ENCODE data around the gene CENPB.

DNA sequence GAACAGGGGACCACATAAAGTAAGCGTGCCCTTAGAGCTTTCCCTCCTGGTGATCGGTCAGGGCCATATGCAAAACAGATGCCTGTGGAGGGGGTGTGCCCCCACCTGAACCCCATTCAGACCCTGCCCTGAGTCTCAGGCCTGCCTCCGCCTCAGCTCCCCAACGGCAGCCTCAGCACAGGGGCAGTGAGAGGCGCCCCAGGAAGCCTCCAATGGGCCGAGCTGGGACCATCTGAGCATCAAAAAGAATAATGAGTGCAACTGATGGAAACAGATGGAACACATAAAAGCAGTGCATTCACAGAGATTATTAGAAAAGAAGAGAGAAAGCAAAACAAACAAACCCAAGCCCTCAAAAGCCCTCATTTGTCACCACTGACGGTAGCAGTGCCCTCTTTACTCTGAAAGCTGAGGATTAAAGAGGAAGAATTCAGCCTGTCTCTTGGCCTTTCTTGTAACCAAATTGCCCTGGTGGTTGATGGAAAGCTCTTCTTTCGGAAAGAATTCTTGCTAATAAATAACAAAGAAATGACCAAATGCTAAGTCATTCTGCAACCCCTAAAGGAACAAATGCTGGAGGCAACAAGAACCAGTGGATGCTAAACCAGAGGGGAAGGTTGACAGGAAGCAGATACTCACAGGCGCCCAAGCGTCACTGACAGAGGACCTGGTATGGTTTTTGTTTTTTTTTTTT lies 25.7 kb downstream of the CENPB start:
- TF ChIP-seq, protein P1, sequence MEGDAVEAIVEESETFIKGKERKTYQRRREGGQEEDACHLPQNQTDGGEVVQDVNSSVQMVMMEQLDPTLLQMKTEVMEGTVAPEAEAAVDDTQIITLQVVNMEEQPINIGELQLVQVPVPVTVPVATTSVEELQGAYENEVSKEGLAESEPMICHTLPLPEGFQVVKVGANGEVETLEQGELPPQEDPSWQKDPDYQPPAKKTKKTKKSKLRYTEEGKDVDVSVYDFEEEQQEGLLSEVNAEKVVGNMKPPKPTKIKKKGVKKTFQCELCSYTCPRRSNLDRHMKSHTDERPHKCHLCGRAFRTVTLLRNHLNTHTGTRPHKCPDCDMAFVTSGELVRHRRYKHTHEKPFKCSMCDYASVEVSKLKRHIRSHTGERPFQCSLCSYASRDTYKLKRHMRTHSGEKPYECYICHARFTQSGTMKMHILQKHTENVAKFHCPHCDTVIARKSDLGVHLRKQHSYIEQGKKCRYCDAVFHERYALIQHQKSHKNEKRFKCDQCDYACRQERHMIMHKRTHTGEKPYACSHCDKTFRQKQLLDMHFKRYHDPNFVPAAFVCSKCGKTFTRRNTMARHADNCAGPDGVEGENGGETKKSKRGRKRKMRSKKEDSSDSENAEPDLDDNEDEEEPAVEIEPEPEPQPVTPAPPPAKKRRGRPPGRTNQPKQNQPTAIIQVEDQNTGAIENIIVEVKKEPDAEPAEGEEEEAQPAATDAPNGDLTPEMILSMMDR (IDR thresholded peaks at IDR 0.05): no peak
- TF ChIP-seq POLR2A (IDR thresholded peaks at IDR 0.05): no peak

Data from thyroid gland (tissue), 4 donors.